ENCODE data around the gene SDS. TPM values are rescaled to one million over a fixed set of nuclear protein-coding genes. Genes with fewer than 3 reads are reported as not detected.

SDS gene
- total and polyA plus RNA-seq, 2 of the 8 experiments (the other 6 are each of a cell fraction or from before 2014, with no cell fraction given): 0.21 TPM; not detected in 1

DNA sequence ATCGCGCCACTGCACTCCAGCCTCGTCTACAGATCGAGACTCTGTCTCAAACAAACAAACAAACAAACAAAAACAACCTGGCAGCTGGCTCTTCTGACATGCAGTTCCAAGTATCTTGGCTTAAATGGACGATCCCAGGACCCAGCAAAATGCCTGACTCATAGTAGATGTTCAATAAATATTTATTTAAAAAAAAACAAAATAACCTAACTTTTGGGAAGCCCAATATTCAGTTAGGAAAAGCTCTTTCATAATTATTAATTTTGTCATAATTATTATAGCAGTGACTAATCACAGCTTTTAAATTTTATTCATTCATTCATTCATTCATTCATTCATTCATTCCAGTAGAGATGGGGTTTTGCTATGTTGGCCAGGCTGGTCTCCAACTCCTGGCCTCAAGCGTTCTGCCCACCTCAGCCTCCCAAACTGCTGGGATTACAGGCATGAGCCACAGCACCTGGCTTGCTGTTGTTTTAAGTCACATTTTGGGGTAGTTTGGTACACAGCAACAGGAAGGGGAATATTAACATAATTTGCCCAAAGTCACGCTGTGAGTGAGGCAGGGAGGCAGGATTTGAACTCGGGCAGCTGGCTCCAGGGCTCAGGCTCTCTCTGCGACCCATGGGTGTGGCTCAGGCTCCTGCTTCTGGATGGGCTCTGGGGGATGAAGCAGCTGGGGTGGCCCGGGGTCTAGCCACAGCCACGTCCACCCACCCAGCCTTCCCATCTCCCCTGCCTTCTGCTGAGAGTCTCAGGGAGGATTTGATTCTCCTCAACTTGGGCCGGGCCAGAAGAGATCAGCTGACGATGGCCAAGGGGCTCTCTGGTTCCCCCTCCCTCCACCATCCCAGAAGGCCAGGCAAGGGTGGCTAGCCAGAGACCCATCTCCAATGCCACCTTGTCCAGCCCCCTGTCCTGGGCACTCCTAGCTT, 2.4 kb downstream of the SDS start (continued):
- no peak for TF ChIP-seq CBX8 (IDR thresholded peaks at IDR 0.05; ENCODE audit: borderline replicate concordance, low read depth, low read length)
- no peak for TF ChIP-seq EZH2 (IDR thresholded peaks at IDR 0.05; ENCODE audit: low read depth, low read length, severe bottlenecking)
- no peak for TF ChIP-seq GABPA (IDR thresholded peaks at IDR 0.05; ENCODE audit: borderline replicate concordance, insufficient read depth, low read length)
- TF ChIP-seq POLR2A (IDR thresholded peaks at IDR 0.05; ENCODE audit: control extremely low read depth in 1 of 2, low read depth in 2 of 2, low read length in 2 of 2): no peak
- TF ChIP-seq TEAD4 (IDR thresholded peaks at IDR 0.05; ENCODE audit: low read depth, low read length): no peak
- no peak for TF ChIP-seq CTBP2 (IDR thresholded peaks at IDR 0.05; ENCODE audit: borderline replicate concordance, insufficient read depth, insufficient read length, low read length)
